Measurements from ENCODE around the gene CPSF6. TPM values are rescaled to one million over a fixed set of nuclear protein-coding genes. Genes with fewer than 3 reads are reported as not detected.

CPSF6 gene
- total and polyA plus RNA-seq, 10 donors: 16.9 to 75.7 (median 58.2) TPM

GRCh38 chr12:69231479-69231878 is 7.9 kb upstream of the CPSF6 start:
- Histone ChIP-seq H3K27me3 (replicated peaks in 1 of 7) (no peaks in the 10 kb centered on the region), H3K9me3 (peaks cover 0 to 31% (median 22%) of the 10 kb centered on the region in 8 donors), H3K27ac (no peak overlapping the region), H3K4me3 (no peak overlapping the region), H3K4me1 (no peaks in the 10 kb centered on the region), H3K36me3 (no peaks in the 10 kb centered on the region)
- intact Hi-C loops (cut with DNase I; ENCODE audit: low total_unique reads): no loop called here
- TF ChIP-seq POLR2A (IDR thresholded peaks at IDR 0.05) (no peak), POLR2AphosphoS5 (IDR thresholded peaks at IDR 0.05) (no peak), CTCF (IDR thresholded peaks at IDR 0.05 in 8 of 11, conservative IDR thresholded peaks at IDR 0.05 in 3 of 11) (no peak)
- no peak for DNase-seq

- no peak for DNase-seq
- Histone ChIP-seq H3K36me3 (peaks cover 0 to 1% (median 0%) of the 10 kb centered on the region in 6 donors), H3K4me3 (peak overlapping the region; percentile 52 to 90 (median 74)), H3K4me1 (peaks cover 34 to 48% (median 43%) of the 10 kb centered on the region in 6 donors), H3K9me3 (no peaks in the 10 kb centered on the region), H3K27me3 (replicated peaks in 1 of 7) (no peaks in the 10 kb centered on the region), H3K27ac (peak overlapping the region; percentile 90 to 99 (median 97))
- intact Hi-C loops (cut with DNase I; ENCODE audit: low total_unique reads): no loop called here
- TF ChIP-seq POLR2AphosphoS5 (IDR thresholded peaks at IDR 0.05) (no peak), CTCF (IDR thresholded peaks at IDR 0.05 in 8 of 11, conservative IDR thresholded peaks at IDR 0.05 in 3 of 11) (no peak), POLR2A (IDR thresholded peaks at IDR 0.05) (no peak)
- 14 to 16% (median 14%) methylated on average over 16 of the region's 16 CpGs for whole genome bisulfite sequencing, 5 donors
Measured at GRCh38 chr12:69238589-69239351, 599 bp upstream of the CPSF6 start.

- no peaks in the 10 kb centered on the region for H3K27me3 ChIP-seq (replicated peaks in 1 of 7)
- H3K27ac ChIP-seq: peak overlapping the region; percentile 90 to 99 (median 97)
- peak; percentile 92 for DNase-seq
- TF ChIP-seq POLR2A (IDR thresholded peaks at IDR 0.05) (no peak), CTCF (IDR thresholded peaks at IDR 0.05 in 8 of 11, conservative IDR thresholded peaks at IDR 0.05 in 3 of 11) (no peak), POLR2AphosphoS5 (IDR thresholded peaks at IDR 0.05) (peak in 1 of 3 donors; percentile 2)
- peaks cover 37 to 61% (median 52%) of the 10 kb centered on the region in 6 donors for H3K4me1 ChIP-seq
- 0 to 1% (median 0%) methylated on average over 24 to 68 of the region's 68 CpGs for WGBS, 5 donors
- H3K4me3 ChIP-seq: peak overlapping the region; percentile 52 to 90 (median 74)
- peaks cover 0 to 6% (median 0%) of the 10 kb centered on the region in 6 donors for H3K36me3 ChIP-seq
- H3K9me3 ChIP-seq: no peaks in the 10 kb centered on the region
- intact Hi-C loops (cut with DNase I; ENCODE audit: low total_unique reads): no loop called here
Measured at GRCh38 chr12:69239922-69240630, 707 bp downstream of the CPSF6 start.

GRCh38 chr12:69240631-69240995 is 1.2 kb downstream of the CPSF6 start:
- Histone ChIP-seq H3K9me3 (no peaks in the 10 kb centered on the region), H3K36me3 (peaks cover 0 to 6% (median 0%) of the 10 kb centered on the region in 6 donors), H3K27me3 (replicated peaks in 1 of 7) (no peaks in the 10 kb centered on the region), H3K4me1 (peaks cover 37 to 66% (median 55%) of the 10 kb centered on the region in 6 donors), H3K27ac (peak overlapping the region; percentile 90 to 99 (median 97)), H3K4me3 (peak overlapping the region; percentile 52 to 90 (median 74))
- DNase-seq: no peak
- TF ChIP-seq POLR2AphosphoS5 (IDR thresholded peaks at IDR 0.05) (no peak), CTCF (IDR thresholded peaks at IDR 0.05 in 8 of 11, conservative IDR thresholded peaks at IDR 0.05 in 3 of 11) (no peak), POLR2A (IDR thresholded peaks at IDR 0.05) (no peak)
- intact Hi-C loops (cut with DNase I; ENCODE audit: low total_unique reads): no loop called here
- 1% methylated on average over 11 of the region's 11 CpGs for WGBS, 5 donors

Data from spleen (tissue), 11 donors.